KMS-11 (cell line): ENCODE results near the gene EVC.

Source experiments
- H2AFZ ChIP-seq: fragments of 200-600 bp; sonication (generic); 2 replicates; pipeline ENCODE4 v1.6.1; 2016; ENCODE audit warnings: antibody characterized with exemption, mixed run types, low read depth
- H3K27ac ChIP-seq: fragments of 200-600 bp; sonication (generic); 2 replicates; pipeline ENCODE4 v1.6.1; 2016; ENCODE audit warnings: mild to moderate bottlenecking, mixed run types
- H3K27me3 ChIP-seq: fragments of 200-600 bp; sonication (generic); 2 replicates; pipeline ENCODE4 v1.6.1; 2017; ENCODE audit warnings: mild to moderate bottlenecking, low read depth, mixed run types, moderate library complexity; ENCODE audit not compliant: insufficient read depth
- H3K36me3 ChIP-seq: fragments of 200-600 bp; sonication (generic); 2 replicates; pipeline ENCODE4 v1.6.1; 2017; ENCODE audit warnings: mild to moderate bottlenecking, mixed run types; ENCODE audit not compliant: insufficient read depth
- H3K4me1 ChIP-seq: fragments of 200-600 bp; sonication (generic); 2 replicates; pipeline ENCODE4 v1.6.1; 2016; ENCODE audit warnings: mild to moderate bottlenecking, low read depth, mixed run types; ENCODE audit not compliant: poor library complexity, severe bottlenecking
- H3K4me2 ChIP-seq: fragments of 200-600 bp; sonication (generic); 2 replicates; pipeline ENCODE4 v1.7.0; 2016; ENCODE audit warnings: mild to moderate bottlenecking, mixed run types
- H3K4me3 ChIP-seq: fragments of 200-600 bp; sonication (generic); IDR thresholded peaks from 2 replicates; pipeline ENCODE4 v1.6.1; 2017; ENCODE audit warnings: low read depth, low read length, mixed read lengths; ENCODE audit not compliant: insufficient read depth
- H3K79me2 ChIP-seq: fragments of 200-600 bp; sonication (generic); 2 replicates; pipeline ENCODE4 v1.6.1; 2016; ENCODE audit warnings: low read depth, mixed run types; ENCODE audit not compliant: insufficient read depth
- H3K9ac ChIP-seq: fragments of 200-600 bp; sonication (generic); 2 replicates; pipeline ENCODE4 v1.6.1; 2016; ENCODE audit warnings: mild to moderate bottlenecking, mixed run types
- H4K20me1 ChIP-seq: fragments of 200-600 bp; sonication (generic); 2 replicates; pipeline ENCODE4 v1.6.1; 2016; ENCODE audit warnings: mild to moderate bottlenecking, mixed run types; ENCODE audit not compliant: insufficient read depth
- CTCF ChIP-seq: fragments of 200-600 bp; sonication (generic); conservative IDR thresholded peaks from 2 replicates; pipeline ENCODE4 v1.6.1; 2017; ENCODE audit warnings: low read depth, mild to moderate bottlenecking, antibody characterized with exemption, low read length, moderate library complexity, mixed read lengths

The EVC gene

GRCh38 chr4:5787311-5787710, 76.3 kb downstream of the EVC start:
- H3K36me3 ChIP-seq = no peaks in the 10 kb centered on the region
- no peaks in the 10 kb centered on the region for H3K4me1 ChIP-seq

GRCh38 chr4:5788144-5788543, 77.1 kb downstream of the EVC start:
- H3K9ac ChIP-seq = no peak overlapping the region
- TF ChIP-seq CTCF = no peak
- no peaks in the 10 kb centered on the region for H4K20me1 ChIP-seq
- no peaks in the 10 kb centered on the region for H3K36me3 ChIP-seq
- H3K27me3 ChIP-seq = no peaks in the 10 kb centered on the region
- no peaks in the 10 kb centered on the region for H3K79me2 ChIP-seq
- no peak overlapping the region for H2AFZ ChIP-seq
- H3K27ac ChIP-seq = no peak overlapping the region
- no peaks in the 10 kb centered on the region for H3K4me1 ChIP-seq
- H3K4me2 ChIP-seq = no peak overlapping the region
- H3K4me3 ChIP-seq = no peak overlapping the region

More at GRCh38 chr4:5787311-5787710, 76.3 kb downstream of the EVC start:
- no peaks in the 10 kb centered on the region for H4K20me1 ChIP-seq
- no peak for TF ChIP-seq CTCF
- H3K79me2 ChIP-seq = no peaks in the 10 kb centered on the region
- H3K4me2 ChIP-seq = no peak overlapping the region
- no peaks in the 10 kb centered on the region for H3K27me3 ChIP-seq
- H3K9ac ChIP-seq = no peak overlapping the region
- no peak overlapping the region for H2AFZ ChIP-seq
- no peak overlapping the region for H3K27ac ChIP-seq
- no peak overlapping the region for H3K4me3 ChIP-seq

- H3K27ac ChIP-seq = no peak overlapping the region
Measured at GRCh38 chr4:5789141-5789540, 78.1 kb downstream of the EVC start.

GRCh38 chr4:5790546-5790857, 79.5 kb downstream of the EVC start:
- Histone ChIP-seq H3K4me2 (no peak overlapping the region), H3K79me2 (no peaks in the 10 kb centered on the region), H3K4me3 (no peak overlapping the region), H3K27me3 (no peaks in the 10 kb centered on the region), H2AFZ (no peak overlapping the region), H3K9ac (no peak overlapping the region), H3K36me3 (no peaks in the 10 kb centered on the region), H4K20me1 (no peaks in the 10 kb centered on the region), H3K4me1 (no peaks in the 10 kb centered on the region), H3K27ac (no peak overlapping the region)
- TF ChIP-seq CTCF = peak; percentile 23; the same call in 1 of the 2 replicates

More at GRCh38 chr4:5789141-5789540, 78.1 kb downstream of the EVC start:
- Histone ChIP-seq H4K20me1 (no peaks in the 10 kb centered on the region), H2AFZ (no peak overlapping the region), H3K4me1 (no peaks in the 10 kb centered on the region), H3K27me3 (no peaks in the 10 kb centered on the region), H3K4me2 (no peak overlapping the region), H3K4me3 (no peak overlapping the region), H3K36me3 (no peaks in the 10 kb centered on the region), H3K9ac (no peak overlapping the region), H3K79me2 (no peaks in the 10 kb centered on the region)
- TF ChIP-seq CTCF = no peak

- TF ChIP-seq CTCF = no peak
- Histone ChIP-seq H3K27me3 (no peaks in the 10 kb centered on the region), H3K4me2 (no peak overlapping the region), H3K9ac (no peak overlapping the region), H4K20me1 (no peaks in the 10 kb centered on the region), H3K4me1 (no peaks in the 10 kb centered on the region), H2AFZ (no peak overlapping the region), H3K4me3 (no peak overlapping the region), H3K36me3 (no peaks in the 10 kb centered on the region), H3K79me2 (no peaks in the 10 kb centered on the region), H3K27ac (no peak overlapping the region)
Measured at GRCh38 chr4:5791654-5792053, 80.7 kb downstream of the EVC start.
